Measurements from ENCODE around the gene HIGD1B.

HIGD1B gene

GRCh38 chr17:44878627-44879221 is 31.0 kb downstream of the HIGD1B start:
- no peak for DNase-seq (ENCODE audit: low read depth)
- H3K4me3 ChIP-seq (ENCODE audit: low read length): no peak overlapping the region
- TF ChIP-seq, protein P1, sequence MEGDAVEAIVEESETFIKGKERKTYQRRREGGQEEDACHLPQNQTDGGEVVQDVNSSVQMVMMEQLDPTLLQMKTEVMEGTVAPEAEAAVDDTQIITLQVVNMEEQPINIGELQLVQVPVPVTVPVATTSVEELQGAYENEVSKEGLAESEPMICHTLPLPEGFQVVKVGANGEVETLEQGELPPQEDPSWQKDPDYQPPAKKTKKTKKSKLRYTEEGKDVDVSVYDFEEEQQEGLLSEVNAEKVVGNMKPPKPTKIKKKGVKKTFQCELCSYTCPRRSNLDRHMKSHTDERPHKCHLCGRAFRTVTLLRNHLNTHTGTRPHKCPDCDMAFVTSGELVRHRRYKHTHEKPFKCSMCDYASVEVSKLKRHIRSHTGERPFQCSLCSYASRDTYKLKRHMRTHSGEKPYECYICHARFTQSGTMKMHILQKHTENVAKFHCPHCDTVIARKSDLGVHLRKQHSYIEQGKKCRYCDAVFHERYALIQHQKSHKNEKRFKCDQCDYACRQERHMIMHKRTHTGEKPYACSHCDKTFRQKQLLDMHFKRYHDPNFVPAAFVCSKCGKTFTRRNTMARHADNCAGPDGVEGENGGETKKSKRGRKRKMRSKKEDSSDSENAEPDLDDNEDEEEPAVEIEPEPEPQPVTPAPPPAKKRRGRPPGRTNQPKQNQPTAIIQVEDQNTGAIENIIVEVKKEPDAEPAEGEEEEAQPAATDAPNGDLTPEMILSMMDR (conservative IDR thresholded peaks at IDR 0.05; ENCODE audit: low read depth, low read length): peak; percentile 69

DNA sequence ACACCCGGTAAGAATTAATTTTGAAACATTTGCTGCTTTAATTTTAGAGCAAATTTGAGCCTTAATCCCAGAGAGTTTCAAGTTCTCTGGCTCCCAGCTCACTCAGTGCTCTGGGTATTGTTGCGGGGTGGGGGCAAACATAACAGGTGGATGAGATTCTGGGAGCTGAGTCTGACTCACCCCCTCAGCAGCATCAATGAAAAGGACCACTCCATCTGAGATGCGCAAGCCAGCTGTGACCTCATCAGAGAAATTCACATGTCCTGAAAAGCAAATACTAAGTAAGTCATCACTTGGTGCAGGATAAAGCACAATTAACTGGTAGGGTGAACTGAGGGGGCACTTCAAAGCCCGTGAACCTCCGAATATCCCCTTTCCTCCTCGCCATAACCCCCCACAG is 31.7 kb downstream of the HIGD1B start:
- TF ChIP-seq, protein P1 (conservative IDR thresholded peaks at IDR 0.05; ENCODE audit: low read depth, low read length): no peak
- DNase-seq (ENCODE audit: low read depth): no peak
- no peak overlapping the region for H3K4me3 ChIP-seq (ENCODE audit: low read length)

DNA sequence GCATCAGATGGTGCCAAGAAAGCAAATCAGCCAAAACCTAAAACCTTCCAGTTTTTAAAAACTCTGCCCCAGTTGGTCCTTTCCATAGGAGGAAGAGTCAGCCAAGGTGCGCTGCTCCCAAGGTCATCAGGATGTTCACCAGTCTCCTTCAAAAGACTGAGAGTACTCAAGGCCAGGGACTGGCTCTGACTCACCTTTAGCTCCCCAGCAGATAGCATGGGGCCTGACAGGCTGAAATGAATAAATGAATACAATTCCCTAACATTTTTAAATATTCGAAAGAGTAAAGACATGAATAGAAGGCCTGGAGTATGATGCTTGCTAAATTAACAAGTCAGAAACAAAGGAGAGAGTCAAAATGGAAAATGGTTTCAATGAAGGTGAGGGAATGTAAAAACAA is 32.4 kb downstream of the HIGD1B start:
- no peak overlapping the region for H3K4me3 ChIP-seq (ENCODE audit: low read length)
- DNase-seq (ENCODE audit: low read depth): no peak
- TF ChIP-seq, protein P1 (conservative IDR thresholded peaks at IDR 0.05; ENCODE audit: low read depth, low read length): no peak

GRCh38 chr17:44881145-44881544 is 33.5 kb downstream of the HIGD1B start:
- TF ChIP-seq, protein P1 (conservative IDR thresholded peaks at IDR 0.05; ENCODE audit: low read depth, low read length): no peak
- DNase-seq (ENCODE audit: low read depth): no peak
- H3K4me3 ChIP-seq (ENCODE audit: low read length): no peak overlapping the region

- no peak overlapping the region for H3K4me3 ChIP-seq (ENCODE audit: low read length)
- TF ChIP-seq, protein P1 (conservative IDR thresholded peaks at IDR 0.05; ENCODE audit: low read depth, low read length): no peak
- no peak for DNase-seq (ENCODE audit: low read depth)
Observed at GRCh38 chr17:44884941-44885340, 37.3 kb downstream of the HIGD1B start.

DNA sequence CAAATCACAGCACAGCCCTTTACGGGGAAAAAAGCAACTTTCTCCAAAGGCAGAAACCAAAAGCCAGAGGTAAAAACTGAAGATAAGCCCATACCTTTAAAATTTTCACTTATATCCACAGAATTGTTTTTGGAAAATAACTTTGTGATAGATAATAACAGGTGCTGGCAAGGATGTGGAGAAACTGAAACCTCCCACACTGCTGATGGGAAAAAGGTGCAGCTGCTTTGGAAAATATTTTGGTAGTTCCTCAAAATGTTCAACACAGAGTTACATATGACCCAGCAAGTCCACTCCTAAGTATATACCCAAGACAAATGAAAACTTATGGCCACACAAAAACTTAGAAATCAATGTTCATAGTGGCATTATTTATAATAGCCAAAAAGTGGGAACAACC is 39.3 kb downstream of the HIGD1B start:
- H3K4me3 ChIP-seq (ENCODE audit: low read length): no peak overlapping the region
- DNase-seq (ENCODE audit: low read depth): no peak
- TF ChIP-seq, protein P1 (conservative IDR thresholded peaks at IDR 0.05; ENCODE audit: low read depth, low read length): no peak
